Kidney (tissue), 14 donors: ENCODE data around the gene CLDN14. TPM values are rescaled to one million over a fixed set of nuclear protein-coding genes. Genes with fewer than 3 reads are reported as not detected.

Experiments
- DNase-seq, 5 donors: peaks; one replicate each; pipeline ENCODE4 v3.0.0-alpha.2; 2013 to 2020
- FAIRE-seq: peaks from 2 replicates; lab custom pipeline; 2012; peaks lifted over from hg19 to GRCh38; lab: Jason Lieb, UNC
- H3K27ac ChIP-seq, 2 donors: one replicate each; pipeline ENCODE4 v1.7.0; 2013; ENCODE audit warnings: low read depth in 2 of 2, low read length in 2 of 2, inconsistent platforms in 1 of 2
- H3K27me3 ChIP-seq: one replicate; pipeline ENCODE4 v1.7.1; 2013; ENCODE audit warnings: low read length, inconsistent platforms; ENCODE audit not compliant: control insufficient read depth, insufficient read depth
- H3K36me3 ChIP-seq, 3 donors: one replicate each; pipeline versions ENCODE4 v1.7.0 to v1.7.1; 2013; ENCODE audit warnings: low read length in 3 of 3, control low read depth in 1 of 3, inconsistent platforms in 1 of 3; ENCODE audit not compliant: insufficient read depth in 3 of 3, control insufficient read depth in 2 of 3
- H3K4me1 ChIP-seq, 3 donors: one replicate each; pipeline versions ENCODE4 v1.7.0 to v1.7.1; 2013; ENCODE audit warnings: low read length in 3 of 3, inconsistent platforms in 1 of 3, low read depth in 1 of 3; ENCODE audit not compliant: control insufficient read depth in 2 of 3, insufficient read depth in 2 of 3
- H3K4me3 ChIP-seq, 3 donors: one replicate each; pipeline versions ENCODE4 v1.7.0 to v1.8.1; 2013; ENCODE audit warnings: low read length in 3 of 3, control low read depth in 1 of 3, inconsistent platforms in 1 of 3
- H3K9ac ChIP-seq, 3 donors: one replicate each; pipeline versions ENCODE4 v1.7.0 to v1.7.1; 2013; ENCODE audit warnings: low read length in 3 of 3, control low read depth in 1 of 3, inconsistent platforms in 1 of 3
- H3K9me3 ChIP-seq, 3 donors: one replicate each; pipeline versions ENCODE4 v1.7.0 to v1.7.1; 2013; ENCODE audit warnings: low read length in 3 of 3, control low read depth in 1 of 3, inconsistent platforms in 1 of 3; ENCODE audit not compliant: control insufficient read depth in 2 of 3, insufficient read depth in 1 of 3
- intact Hi-C: fragments of 100-400 bp; cut with DNase I; formaldehyde crosslinking; loops from one replicate; pipeline ENCODE4 v1.11.1; 2022
- polyA plus RNA-seq: library from polyadenylated mRNA; stranded (reverse); fragments of 350-450 nt; fragmentation: Illumina TruSeq; extraction: RNeasy Lipid Tissue Mini Kit (QIAGEN cat#74804); gene quantifications from one replicate; pipeline ENCODE4 v1.2.3, GENCODE V29; 2014; ENCODE audit warnings: low read depth, low replicate concordance; ENCODE audit not compliant: insufficient read depth
- total RNA-seq: library from RNA; stranded (reverse); fragmentation: NEBNext Ultra II Directional; extraction: Animal tissue kit (Norgen Biotek cat#: 25700); gene quantifications from one replicate; pipeline ENCODE4 v1.2.1, GENCODE V29; 2021
- TF ChIP-seq, protein P1 (sequence below): IDR thresholded peaks from 3 replicates; pipeline ENCODE4 v1.5.1; 2012; ENCODE audit warnings: mild to moderate bottlenecking, moderate library complexity, borderline replicate concordance; ENCODE audit not compliant: insufficient read depth; ENCODE audit errors: extremely low read depth
- donor health status: control.
- donor health status: control.
- donor health status: control.
- donor health status: control.
- donor health status: control.
- donor health status: DM: yes; HTN: yes; CAD: no.
- donor health status: Normal renal cell carcinoma (clear cell type).

Gene CLDN14
- total and polyA plus RNA-seq, 2 donors from 2014 or later = 8.7 to 10.0 TPM

DNA sequence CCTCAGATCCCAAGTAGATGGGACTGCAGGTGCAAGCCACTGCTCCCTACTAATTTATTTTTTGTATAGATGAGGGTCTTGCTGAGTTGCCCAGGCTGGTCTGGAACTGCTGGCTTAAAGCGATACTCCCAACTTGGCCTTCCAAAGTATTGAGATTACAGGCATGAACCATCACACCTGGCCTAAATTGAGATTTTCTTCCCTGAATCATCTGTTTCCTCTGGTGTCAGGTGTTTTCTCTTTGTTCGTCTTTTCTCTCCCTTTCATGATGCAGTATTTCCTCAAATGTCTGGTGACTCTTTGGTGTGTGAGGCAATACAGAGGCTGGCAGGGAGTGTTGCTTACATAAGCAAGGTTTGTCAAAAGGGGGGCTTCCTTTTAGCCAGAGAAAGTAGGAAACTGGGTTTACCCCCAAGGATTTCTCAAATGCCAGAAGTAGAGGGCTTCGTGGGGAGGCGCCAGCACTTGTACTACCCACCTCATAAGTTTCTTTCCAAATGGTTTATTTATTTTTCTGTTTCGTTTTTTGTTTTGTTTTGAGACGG is 27.6 kb downstream of the CLDN14 start:
- FAIRE-seq (no peak), DNase-seq (peak in 1 of 5 donors; percentile 35)
- Histone ChIP-seq H3K4me3 (no peak overlapping the region), H3K4me1 (peaks cover 4 to 9% (median 6%) of the 10 kb centered on the region in 3 donors), H3K27ac (no peak overlapping the region), H3K36me3 (no peaks in the 10 kb centered on the region), H3K9ac (no peak overlapping the region), H3K9me3 (no peaks in the 10 kb centered on the region), H3K27me3 (no peaks in the 10 kb centered on the region)
- intact Hi-C loops = no loop called here
- TF ChIP-seq, protein P1, sequence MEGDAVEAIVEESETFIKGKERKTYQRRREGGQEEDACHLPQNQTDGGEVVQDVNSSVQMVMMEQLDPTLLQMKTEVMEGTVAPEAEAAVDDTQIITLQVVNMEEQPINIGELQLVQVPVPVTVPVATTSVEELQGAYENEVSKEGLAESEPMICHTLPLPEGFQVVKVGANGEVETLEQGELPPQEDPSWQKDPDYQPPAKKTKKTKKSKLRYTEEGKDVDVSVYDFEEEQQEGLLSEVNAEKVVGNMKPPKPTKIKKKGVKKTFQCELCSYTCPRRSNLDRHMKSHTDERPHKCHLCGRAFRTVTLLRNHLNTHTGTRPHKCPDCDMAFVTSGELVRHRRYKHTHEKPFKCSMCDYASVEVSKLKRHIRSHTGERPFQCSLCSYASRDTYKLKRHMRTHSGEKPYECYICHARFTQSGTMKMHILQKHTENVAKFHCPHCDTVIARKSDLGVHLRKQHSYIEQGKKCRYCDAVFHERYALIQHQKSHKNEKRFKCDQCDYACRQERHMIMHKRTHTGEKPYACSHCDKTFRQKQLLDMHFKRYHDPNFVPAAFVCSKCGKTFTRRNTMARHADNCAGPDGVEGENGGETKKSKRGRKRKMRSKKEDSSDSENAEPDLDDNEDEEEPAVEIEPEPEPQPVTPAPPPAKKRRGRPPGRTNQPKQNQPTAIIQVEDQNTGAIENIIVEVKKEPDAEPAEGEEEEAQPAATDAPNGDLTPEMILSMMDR = no peak

DNA sequence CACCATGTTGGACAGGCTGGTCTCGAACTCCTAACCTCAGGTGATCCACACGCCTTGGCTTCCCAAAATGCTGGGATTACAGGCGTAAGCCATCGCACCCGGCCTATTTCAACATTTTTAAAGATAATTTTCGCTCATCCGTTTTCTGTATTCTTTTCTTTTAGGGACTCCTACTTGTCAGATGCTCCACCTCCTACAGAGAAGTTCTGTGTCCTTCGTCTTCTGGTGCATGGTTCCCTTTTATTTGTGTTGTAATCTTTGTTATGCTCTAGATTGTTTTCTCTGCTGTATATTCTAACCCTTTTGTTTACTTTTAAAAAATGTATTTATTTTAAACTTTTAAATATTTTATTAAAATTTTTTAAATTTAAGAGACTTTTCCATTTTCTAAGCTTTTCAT is 28.4 kb downstream of the CLDN14 start:
- no peak overlapping the region for H3K4me3 ChIP-seq
- no peak overlapping the region for H3K9ac ChIP-seq
- no peaks in the 10 kb centered on the region for H3K27me3 ChIP-seq
- no peak overlapping the region for H3K27ac ChIP-seq
- no peaks in the 10 kb centered on the region for H3K36me3 ChIP-seq
- DNase-seq (no peak), FAIRE-seq (no peak)
- TF ChIP-seq, protein P1 = no peak
- H3K4me1 ChIP-seq = peaks cover 4 to 9% (median 6%) of the 10 kb centered on the region in 3 donors
- H3K9me3 ChIP-seq = no peaks in the 10 kb centered on the region
- intact Hi-C loops = no loop called here

DNA sequence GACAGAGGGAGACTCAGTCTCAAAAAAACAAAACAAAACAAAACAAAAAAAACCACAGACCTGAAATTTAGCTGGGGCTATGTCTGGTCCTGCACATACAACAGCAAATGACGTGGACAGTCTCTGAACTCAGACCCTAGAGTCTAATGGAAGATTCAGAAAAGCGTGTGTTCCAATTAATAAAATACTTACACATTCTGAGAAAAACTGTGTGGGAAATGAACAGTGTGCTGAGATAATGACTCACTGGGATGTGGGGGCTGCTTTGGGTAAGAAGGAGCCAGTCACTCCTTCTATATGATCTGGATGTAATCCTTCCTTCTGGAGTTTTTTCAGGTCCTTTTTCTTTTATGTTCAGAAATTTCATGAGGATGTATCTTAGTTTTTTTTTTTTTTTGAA is 29.4 kb downstream of the CLDN14 start:
- Histone ChIP-seq H3K27ac (no peak overlapping the region), H3K9ac (no peak overlapping the region), H3K4me1 (peaks cover 4 to 9% (median 6%) of the 10 kb centered on the region in 3 donors), H3K36me3 (no peaks in the 10 kb centered on the region), H3K27me3 (no peaks in the 10 kb centered on the region), H3K4me3 (no peak overlapping the region), H3K9me3 (no peaks in the 10 kb centered on the region)
- DNase-seq (no peak), FAIRE-seq (no peak)
- TF ChIP-seq, protein P1 = no peak
- intact Hi-C loops = no loop called here

DNA sequence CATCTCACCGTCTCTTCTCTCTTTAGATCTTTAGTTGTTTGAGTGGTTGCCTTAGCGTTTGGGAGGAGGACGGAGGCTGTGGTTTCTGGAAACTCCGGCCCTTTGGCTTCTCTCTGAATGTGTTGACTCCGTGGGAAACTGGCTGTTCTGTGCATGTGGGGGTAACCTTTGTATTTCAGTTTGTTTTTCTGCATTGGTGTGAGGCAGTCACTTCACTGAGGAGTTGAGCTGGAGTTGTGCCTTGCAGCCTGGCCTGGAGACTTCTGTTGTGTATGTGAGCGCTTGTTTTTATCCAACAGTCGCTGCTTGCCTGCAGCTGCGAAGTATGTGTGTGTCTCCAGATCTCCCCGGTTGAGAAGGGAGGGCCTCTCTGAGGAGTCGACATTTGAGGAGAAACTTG is 33.6 kb downstream of the CLDN14 start:
- FAIRE-seq (no peak), DNase-seq (no peak)
- TF ChIP-seq, protein P1 = no peak
- H3K9me3 ChIP-seq = no peaks in the 10 kb centered on the region
- intact Hi-C loops = no loop called here
- H3K27me3 ChIP-seq = no peaks in the 10 kb centered on the region
- no peaks in the 10 kb centered on the region for H3K36me3 ChIP-seq
- no peaks in the 10 kb centered on the region for H3K4me1 ChIP-seq
- no peak overlapping the region for H3K27ac ChIP-seq
- H3K4me3 ChIP-seq = no peak overlapping the region
- H3K9ac ChIP-seq = no peak overlapping the region
